B cell (primary cell): ENCODE results near the gene MRPS27. TPM values are rescaled to one million over a fixed set of nuclear protein-coding genes. Genes with fewer than 3 reads are reported as not detected.

Source experiments
- ATAC-seq: fragments of 200-7000 bp; cut with Tn5 transposase; one replicate; pipeline ENCODE4 v1.10.0; 2021; ENCODE audit warnings: low read depth, mild to moderate bottlenecking, moderate number of reproducible peaks, moderate library complexity
- CTCF ChIA-PET: fragments of 350-600 bp; sonication (Branson Sonifier 250); formaldehyde crosslinking; loops from one replicate; lab custom pipeline; 2021; ENCODE audit warnings: antibody characterized with exemption, inconsistent platforms; lab: Charles Lee
- POLR2A ChIA-PET: fragments of 350-600 bp; sonication (Branson Sonifier 250); formaldehyde crosslinking; loops from one replicate; lab custom pipeline; 2021; ENCODE audit warnings: antibody characterized with exemption; lab: Charles Lee
- DNase-seq: peaks from one replicate; pipeline ENCODE4 v3.0.0; 2013
- H2AFZ ChIP-seq: 2 replicates; pipeline ENCODE4 v1.6.1; 2012; ENCODE audit warnings: mild to moderate bottlenecking, low read depth, low read length; ENCODE audit not compliant: insufficient read depth, poor library complexity, severe bottlenecking
- H3K27ac ChIP-seq, 2 donors: 1 replicate in 1 of 2; 2 replicates in 1 of 2; pipeline ENCODE4 v1.5.1; 2012 to 2013; ENCODE audit warnings: low read length in 2 of 2, mild to moderate bottlenecking in 2 of 2, moderate library complexity in 1 of 2
- H3K27me3 ChIP-seq, 4 experiments: fragments of 200-600 bp in 1 of 4; sonication (generic) in 1 of 4; replicated peaks in 1 of 4; 1 replicate in 2 of 4; 2 replicates in 2 of 4; pipeline versions ENCODE4 v1.6.1 to v1.7.0; 2013 to 2016; ENCODE audit warnings: low read length in 3 of 4, mild to moderate bottlenecking in 2 of 4, mixed read lengths in 1 of 4, moderate library complexity in 1 of 4; ENCODE audit not compliant: insufficient read depth in 4 of 4, control insufficient read depth in 3 of 4; ENCODE audit errors: control extremely low read depth in 1 of 4
- H3K36me3 ChIP-seq, 2 experiments: replicated peaks in 1 of 2; 1 replicate in 1 of 2; 2 replicates in 1 of 2; pipeline versions ENCODE4 v1.6.1 to v1.7.1; 2013; ENCODE audit warnings: low read length in 1 of 2; ENCODE audit not compliant: insufficient read depth in 2 of 2, control insufficient read depth in 1 of 2; ENCODE audit errors: control extremely low read depth in 1 of 2, extremely low read depth in 1 of 2
- H3K4me1 ChIP-seq, 2 donors: fragments of 200-600 bp in 1 of 2; sonication (generic) in 1 of 2; 1 replicate in 1 of 2; 2 replicates in 1 of 2; pipeline versions ENCODE4 v1.5.1 to v1.6.1; 2013 to 2017; ENCODE audit warnings: low read length in 2 of 2; ENCODE audit not compliant: control insufficient read depth in 2 of 2, insufficient read depth in 2 of 2
- H3K4me2 ChIP-seq: replicated peaks from 2 replicates; pipeline ENCODE3; 2012; ENCODE audit warnings: mild to moderate bottlenecking, low read depth, low read length; ENCODE audit not compliant: poor library complexity, severe bottlenecking
- H3K4me3 ChIP-seq, 5 experiments: fragments of 200-600 bp in 1 of 5; sonication (generic) in 1 of 5; 1 replicate in 3 of 5; 2 replicates in 2 of 5; pipeline versions ENCODE4 v1.5.1 to v1.7.0; 2011 to 2016; ENCODE audit warnings: low read length in 4 of 5, mild to moderate bottlenecking in 4 of 5, low read depth in 2 of 5, control low read depth in 1 of 5, moderate library complexity in 1 of 5; ENCODE audit not compliant: insufficient read depth in 1 of 5; ENCODE audit errors: control extremely low read depth in 1 of 5, extremely low read depth in 1 of 5
- H3K79me2 ChIP-seq: fragments of 200-600 bp; sonication (generic); one replicate; pipeline ENCODE4 v1.6.0; 2016; ENCODE audit warnings: low read length; ENCODE audit not compliant: control insufficient read depth, insufficient read depth
- H3K9ac ChIP-seq: fragments of 200-600 bp; sonication (generic); 2 replicates; pipeline ENCODE4 v1.6.1; 2017; ENCODE audit warnings: mild to moderate bottlenecking, low read length, moderate library complexity
- H3K9me3 ChIP-seq, 3 donors: one replicate each; pipeline versions ENCODE4 v1.6.1 to v1.7.1; 2013; ENCODE audit warnings: low read length in 2 of 3; ENCODE audit not compliant: control insufficient read depth in 2 of 3, insufficient read depth in 1 of 3; ENCODE audit errors: control extremely low read depth in 1 of 3
- H4K20me1 ChIP-seq: 2 replicates; pipeline ENCODE4 v1.6.0; 2012; ENCODE audit warnings: mild to moderate bottlenecking, low read length; ENCODE audit not compliant: insufficient read depth, control insufficient read depth, poor library complexity, severe bottlenecking
- H3K27ac Mint-ChIP-seq: one replicate; pipeline ENCODE4 v1.8.0; 2021; ENCODE audit warnings: mixed read lengths
- H3K27me3 Mint-ChIP-seq: one replicate; pipeline ENCODE4 v1.8.0; 2021; ENCODE audit warnings: mixed read lengths
- H3K4me1 Mint-ChIP-seq: one replicate; pipeline ENCODE4 v1.8.0; 2021; ENCODE audit warnings: mixed read lengths
- H3K4me3 Mint-ChIP-seq: one replicate; pipeline ENCODE4 v1.8.0; 2021; ENCODE audit warnings: mixed read lengths
- H3K9me3 Mint-ChIP-seq: one replicate; pipeline ENCODE4 v1.8.0; 2022; ENCODE audit warnings: mixed read lengths; ENCODE audit not compliant: insufficient read depth
- CTCF ChIP-seq: fragments of 200-600 bp; IDR thresholded peaks from one replicate; pipeline ENCODE4 v1.8.0; 2022; ENCODE audit warnings: antibody characterized with exemption, mild to moderate bottlenecking
- EZH2 ChIP-seq: IDR thresholded peaks from 2 replicates; pipeline ENCODE4 v1.6.1; 2012; ENCODE audit warnings: borderline replicate concordance, low read depth, mild to moderate bottlenecking, moderate library complexity, low read length; ENCODE audit not compliant: insufficient read depth, poor library complexity, severe bottlenecking
- WGBS: methylation state at CpG from one replicate; pipeline ENCODE4 v1.1.5; 2013; ENCODE audit warnings: missing lambda C conversion rate; ENCODE audit not compliant: insufficient coverage; 5-methylcytosine and 5-hydroxymethylcytosine counted together
- intact Hi-C: fragments of 100-400 bp; cut with micrococcal nuclease; formaldehyde crosslinking; loops from one replicate; pipeline ENCODE4 v1.10.0; 2022
- polyA plus RNA-seq: library from polyadenylated mRNA; depleted of rRNA; stranded (reverse); fragments of >200 nt; gene quantifications from 2 replicates; pipeline ENCODE4 v1.2.3, GENCODE V29; 2012
- total RNA-seq, 2 donors: library from RNA; stranded (reverse); fragments of 120-200 nt in 1 of 2; gene quantifications; 1 replicate in 1 of 2; 2 replicates in 1 of 2; pipeline versions ENCODE4 v1.2.3 to v1.2.4, GENCODE V29; 2013 to 2022

MRPS27 gene
- total and polyA plus RNA-seq, 2 donors (not counting 1 experiment from before 2014, with no cell fraction given) = 33.4 to 58.3 TPM

DNA sequence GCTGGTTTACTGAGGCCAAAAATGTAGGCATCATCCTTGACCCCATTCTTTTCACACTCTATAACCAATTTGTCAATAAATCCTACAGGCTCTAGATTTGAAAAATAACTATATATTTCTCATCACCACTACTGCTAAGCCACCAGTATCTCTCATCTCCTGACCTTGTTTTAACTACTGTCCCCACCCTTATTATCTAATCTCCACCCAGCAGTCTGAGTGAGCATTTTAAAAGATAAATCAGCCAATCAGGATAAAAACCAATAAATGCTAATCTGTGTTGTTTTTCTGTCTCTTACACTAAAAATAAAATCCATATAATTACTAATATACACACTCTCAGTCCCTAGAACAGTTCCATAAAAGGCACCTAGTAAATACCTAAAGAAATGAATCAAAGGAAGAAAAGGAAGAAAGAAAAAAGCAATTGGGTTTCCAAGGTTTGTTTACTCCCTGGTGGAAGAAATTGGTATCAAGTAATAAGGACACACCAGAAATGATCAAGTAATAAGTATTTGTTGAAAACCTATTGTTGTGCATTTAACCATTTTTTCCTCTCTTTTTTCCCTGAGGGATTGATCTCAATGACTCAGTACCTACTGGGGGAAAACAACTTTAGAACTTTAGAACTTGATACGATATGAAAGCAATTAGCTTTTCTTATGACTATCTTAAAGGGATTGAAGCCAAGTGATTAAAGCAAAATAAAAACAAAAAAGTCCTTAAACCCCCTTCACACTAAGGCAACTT, 19.3 kb downstream of the MRPS27 start:
- Histone ChIP-seq H3K4me3 (no peak overlapping the region), H3K36me3 (peaks cover 0 to 3% of the 10 kb centered on the region in 2 experiments), H3K4me2 (peak overlapping the region; percentile 45), H3K79me2 (peaks cover 91% of the 10 kb centered on the region), H4K20me1 (no peaks in the 10 kb centered on the region), H3K9me3 (no peaks in the 10 kb centered on the region), H2AFZ (no peak overlapping the region), H3K9ac (no peak overlapping the region), H3K4me1 (peaks cover 42 to 71% of the 10 kb centered on the region in 2 donors), H3K27ac (peak overlapping the region in 1 of 2 donors; percentile 38), H3K27me3 (no peaks in the 10 kb centered on the region)
- no CpG with 5 or more reads among the region's 1 CpG for whole genome bisulfite sequencing
- intact Hi-C loops = loop anchor here (10.0 kb wide), 1 partner anchor 846 kb away; the partner anchor contains the start of gene BDP1
- POLR2A ChIA-PET = no interaction called here
- Mint-ChIP-seq H3K27me3 (no peaks in the 10 kb centered on the region), H3K4me3 (peak overlapping the region; percentile 73), H3K27ac (peak overlapping the region; percentile 85), H3K4me1 (peaks cover 81% of the 10 kb centered on the region), H3K9me3 (no peaks in the 10 kb centered on the region)
- CTCF ChIA-PET = interaction anchor here (1.9 kb wide), 1 partner anchor 19 kb away, joined by 8 read pairs; the partner anchor contains the start of genes MRPS27 and PTCD2
- TF ChIP-seq CTCF (no peak), EZH2 (no peak)
- ATAC-seq (no peak), DNase-seq (no peak)

GRCh38 chr5:72298711-72299110, 21.3 kb downstream of the MRPS27 start:
- Mint-ChIP-seq H3K9me3 (no peaks in the 10 kb centered on the region), H3K27me3 (no peaks in the 10 kb centered on the region), H3K27ac (peak overlapping the region; percentile 83), H3K4me3 (peak overlapping the region; percentile 79), H3K4me1 (peaks cover 81% of the 10 kb centered on the region)
- POLR2A ChIA-PET = interaction anchor here (1.5 to 2.0 kb wide), 2 partner anchors 9 to 21 kb away, joined by 3 to 9 read pairs; partner anchors contain the start of genes MRPS27 and PTCD2
- CTCF ChIA-PET = interaction anchor here (0.8 to 4.8 kb wide), 3 partner anchors 10 to 161 kb away, joined by 3 to 21 read pairs (median 4); no protein-coding TSS in a partner anchor
- Histone ChIP-seq H3K36me3 (peaks cover 0 to 5% of the 10 kb centered on the region in 2 experiments), H3K27ac (peak overlapping the region in 1 of 2 donors; percentile 61), H4K20me1 (no peaks in the 10 kb centered on the region), H3K4me1 (peaks cover 55 to 71% of the 10 kb centered on the region in 2 donors), H3K4me2 (peak overlapping the region; percentile 45), H3K4me3 (peak overlapping the region in 2 of 5 experiments; percentile 36 to 37), H3K79me2 (peaks cover 81% of the 10 kb centered on the region), H2AFZ (no peak overlapping the region), H3K9me3 (no peaks in the 10 kb centered on the region), H3K27me3 (no peaks in the 10 kb centered on the region), H3K9ac (peak overlapping the region; percentile 31)
- no peak for DNase-seq
- no CpG with 5 or more reads among the region's 5 CpGs for WGBS
- TF ChIP-seq CTCF (no peak), EZH2 (no peak)
- ATAC-seq = no peak
- intact Hi-C loops = loop anchor here (1.0 kb wide), 1 partner anchor 10 kb away; no protein-coding TSS in a partner anchor
